Lung microvascular endothelial cell (primary cell): ENCODE data around the gene FUS. TPM values are rescaled to one million over a fixed set of nuclear protein-coding genes. Genes with fewer than 3 reads are reported as not detected.
"Not testable (repeated sequence)": the region's sequence is repeated elsewhere in the genome, so short reads cannot be mapped to it uniquely, and the experiment has no call there.

Experiments
- DNase-seq, 2 donors: peaks; one replicate each; pipeline versions ENCODE4 v3.0.0 to v3.0.0-alpha.2; 2010; ENCODE audit warnings: low read depth in 2 of 2
- total RNA-seq: library from RNA; depleted of rRNA; stranded (reverse); fragments of >200 nt; gene quantifications from 2 replicates; pipeline ENCODE4 v1.2.1, GENCODE V29; 2014

Gene FUS
- 26.8 and 29.6 TPM in 2 replicates for total RNA-seq

GRCh38 chr16:31179747-31180459 lies at the start of gene FUS:
Gene FUS (plus strand): TSS chr16:31180139. CDS start chr16:31180215, 76 bp downstream.
- peak; percentile 93 to 96 for DNase-seq

- DNase-seq: no peak
These were observed 49.5 kb upstream of the FUS start for GRCh38 chr16:31130336-31130891.

GRCh38 chr16:31130899-31131298 lies 49.0 kb upstream of the FUS start:
- DNase-seq: no peak

GRCh38 chr16:31131416-31131815 lies 48.5 kb upstream of the FUS start:
- no peak for DNase-seq

GRCh38 chr16:31131841-31132271 lies 48.1 kb upstream of the FUS start:
- no peak for DNase-seq

DNA sequence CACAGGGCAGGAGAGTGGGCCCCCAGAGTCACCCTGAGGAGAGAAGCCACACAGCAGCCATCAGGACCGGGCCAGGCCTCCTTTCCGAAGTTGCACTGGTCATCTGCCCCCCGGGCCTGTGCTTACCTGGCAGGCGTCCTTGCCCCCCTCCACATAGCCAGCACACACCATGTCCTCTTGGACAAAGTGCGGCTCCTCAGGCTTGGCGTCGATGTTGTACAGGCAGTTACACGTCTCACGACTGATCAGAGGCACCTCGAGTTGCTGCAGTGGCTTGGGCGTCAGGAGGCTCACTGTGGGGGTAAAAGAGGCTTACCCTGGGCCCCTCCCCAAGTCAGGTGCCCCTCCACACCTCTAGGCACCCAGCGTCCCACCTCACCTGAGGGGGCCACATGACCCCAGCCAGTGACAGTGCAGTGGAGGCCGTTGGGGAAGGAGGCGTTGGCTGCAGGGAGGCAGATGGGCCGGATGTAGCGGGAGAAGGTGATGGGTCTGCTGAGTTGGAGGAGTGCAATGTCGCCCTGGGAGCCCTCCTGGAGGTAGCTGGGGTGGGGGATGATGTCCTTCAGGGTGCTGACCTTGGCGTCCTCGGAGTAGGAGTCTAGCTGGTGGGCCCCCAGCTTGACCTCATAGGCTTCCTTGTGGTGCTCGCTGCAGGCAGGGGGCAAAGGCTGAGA lies 47.5 kb upstream of the FUS start:
- DNase-seq: no peak

- DNase-seq: no peak
These were observed 46.9 kb upstream of the FUS start for GRCh38 chr16:31133046-31133501.

GRCh38 chr16:31134091-31134571 lies 45.8 kb upstream of the FUS start:
- no peak for DNase-seq

- no peak for DNase-seq
These were observed 45.1 kb upstream of the FUS start for GRCh38 chr16:31134625-31135534.

DNA sequence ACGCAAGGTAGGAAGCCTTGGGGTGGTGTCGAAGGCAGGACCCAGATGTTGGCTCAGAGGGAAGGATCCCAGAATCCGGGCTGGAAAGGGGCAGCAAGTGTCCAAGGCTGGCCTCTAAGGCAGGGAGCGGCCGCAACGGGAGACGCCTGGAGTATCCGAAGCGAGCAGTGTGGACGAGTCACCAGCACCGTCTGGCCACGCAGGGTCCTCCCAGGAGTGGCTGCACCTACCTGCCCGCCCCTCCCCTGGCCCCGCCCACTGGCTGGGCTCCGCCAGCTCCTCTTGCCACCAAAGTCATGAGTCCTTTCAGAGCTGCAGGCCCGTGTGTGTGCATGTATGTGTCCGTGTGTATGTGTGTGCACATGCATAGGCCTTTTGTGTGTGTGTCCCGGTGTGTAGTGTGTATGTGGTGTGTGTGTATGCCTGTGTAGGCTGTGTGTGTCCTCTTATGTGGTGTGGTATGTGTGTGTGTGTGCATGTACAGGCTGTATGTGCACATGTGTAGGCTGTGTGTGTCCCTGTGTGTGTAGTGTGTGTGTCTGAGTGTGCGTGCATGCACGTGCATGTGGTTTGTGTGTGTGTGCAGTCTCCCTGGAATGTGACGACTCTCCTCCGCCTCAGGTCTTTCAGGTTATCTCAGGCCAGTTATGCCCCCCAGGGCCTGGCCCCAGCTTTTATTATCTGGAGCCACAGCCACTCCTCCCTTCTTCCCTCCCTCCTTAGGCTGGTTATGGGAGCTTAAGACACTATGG lies 44.2 kb upstream of the FUS start, which contains the start of gene PRSS8:
Gene PRSS8 (minus strand): TSS at position 193 of the 752 bp plus-strand sequence. CDS start 229 bp downstream, outside the sequence.
- DNase-seq: no peak

DNA sequence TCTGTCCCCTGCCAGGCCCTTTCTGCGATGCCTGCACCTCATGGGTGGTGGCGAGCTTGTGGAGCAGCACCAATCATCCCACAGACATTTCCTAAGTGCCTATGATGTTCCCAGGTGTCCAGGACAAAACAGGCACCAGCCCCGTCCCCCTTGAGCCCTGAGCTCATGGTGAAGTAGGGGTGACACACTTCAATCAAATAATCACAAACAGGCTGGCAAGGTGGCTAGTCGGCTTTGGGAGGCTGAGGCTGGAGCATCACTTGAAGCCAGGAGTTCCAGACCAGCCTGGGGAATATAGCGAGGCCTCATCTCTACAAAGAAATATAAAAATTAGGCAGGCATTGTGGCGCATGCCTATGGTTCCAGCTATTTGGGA lies 43.7 kb upstream of the FUS start:
- no peak for DNase-seq

DNA sequence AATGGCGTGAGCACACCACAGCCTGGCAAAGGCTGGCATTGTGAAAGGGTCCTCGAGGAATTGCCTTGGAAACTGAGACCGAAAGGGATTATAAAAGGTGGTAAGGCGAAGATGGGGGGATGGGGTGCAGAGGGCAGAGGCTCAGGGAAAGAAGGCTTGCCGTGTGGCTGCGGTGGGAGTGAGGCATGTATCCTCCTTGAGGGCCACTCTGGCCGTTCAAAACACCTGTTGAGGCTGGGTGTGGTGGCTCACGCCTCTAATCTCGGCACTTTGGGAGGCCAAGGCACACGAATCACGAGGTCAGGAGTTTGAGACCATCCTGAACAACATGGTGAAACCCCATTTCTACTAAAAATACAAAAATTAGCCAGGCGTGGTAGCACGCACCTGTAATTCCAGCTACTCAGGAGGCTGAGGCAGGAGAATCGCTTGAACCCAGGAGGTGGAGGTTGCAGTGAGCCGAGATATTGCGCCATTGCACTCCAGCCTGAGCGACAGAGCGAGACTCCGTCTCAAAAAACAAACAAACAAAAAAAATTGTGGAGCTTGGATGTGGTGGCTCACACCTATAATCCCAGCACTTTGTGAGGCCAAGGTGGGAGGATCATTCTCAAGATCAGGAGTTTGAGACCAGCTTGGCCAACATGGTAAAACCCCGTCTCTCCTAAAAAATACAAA lies 43.0 kb upstream of the FUS start:
- not testable (repeated sequence) for DNase-seq

DNA sequence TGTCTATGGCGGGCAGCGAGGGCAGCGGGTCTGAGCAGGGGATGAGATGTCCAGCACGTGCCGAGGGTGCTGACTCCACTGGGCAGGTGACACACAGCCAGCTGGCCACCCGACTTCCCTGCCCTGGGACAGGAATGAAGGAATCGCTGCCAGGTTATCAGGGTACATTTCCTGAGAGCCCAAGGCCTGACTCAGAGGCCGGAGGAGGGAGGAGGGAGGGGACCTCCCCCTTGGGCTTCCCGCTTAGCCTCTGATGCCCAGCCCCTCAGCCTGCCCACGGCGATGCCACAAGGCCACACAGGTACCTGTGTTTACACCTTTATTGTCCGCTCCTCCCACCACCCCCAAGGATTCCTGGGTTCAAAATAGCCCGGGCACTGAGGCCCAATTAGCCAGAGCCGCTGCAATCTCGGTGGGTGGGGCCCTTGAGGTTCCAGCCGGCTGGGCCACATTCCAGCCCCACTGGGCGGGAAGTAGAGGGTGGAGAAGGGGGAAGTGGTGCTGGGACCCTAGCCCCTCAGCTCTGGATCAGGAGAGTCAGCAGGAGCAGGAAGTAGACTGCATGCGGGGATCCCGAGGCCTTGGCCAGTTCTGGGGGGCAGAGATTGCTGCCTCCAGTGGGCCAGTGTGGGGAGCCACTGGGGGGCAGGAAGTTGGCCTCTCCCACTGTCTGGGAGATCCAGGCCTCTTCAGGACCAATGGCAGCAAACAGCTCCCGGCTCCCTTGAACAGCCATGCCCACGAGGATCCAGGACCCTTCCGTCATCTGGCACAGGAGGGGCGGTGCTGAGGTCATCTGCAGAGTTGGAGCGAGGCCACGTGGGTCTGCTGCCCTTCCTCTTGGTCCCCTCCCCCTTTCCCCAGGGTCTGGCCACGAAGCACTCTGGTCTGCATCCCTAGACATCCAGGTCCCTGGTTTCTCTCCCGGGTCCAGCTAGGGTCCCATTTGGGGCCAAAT lies 41.0 kb upstream of the FUS start:
- DNase-seq: peak in 1 of 2 donors; percentile 56

DNA sequence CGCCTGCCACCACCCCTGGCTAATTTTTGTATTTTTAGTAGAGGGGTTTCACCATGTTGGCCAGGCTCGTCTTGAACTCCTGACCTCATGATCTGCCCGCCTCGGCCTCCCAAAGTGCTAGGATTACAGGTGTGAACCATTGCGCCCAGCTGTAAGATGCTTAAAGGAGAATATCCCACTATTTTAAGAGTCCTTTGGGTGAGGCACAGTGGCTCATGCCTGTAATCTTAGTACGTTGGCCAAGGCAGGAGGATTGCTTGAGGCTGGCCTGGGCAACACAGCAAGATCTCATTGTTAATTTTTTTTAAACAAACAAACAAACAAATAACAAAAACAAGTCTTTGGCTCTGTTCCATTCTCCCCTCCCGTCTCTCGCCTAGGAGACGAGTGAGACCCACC lies 38.9 kb upstream of the FUS start:
- DNase-seq: not testable (repeated sequence)

DNA sequence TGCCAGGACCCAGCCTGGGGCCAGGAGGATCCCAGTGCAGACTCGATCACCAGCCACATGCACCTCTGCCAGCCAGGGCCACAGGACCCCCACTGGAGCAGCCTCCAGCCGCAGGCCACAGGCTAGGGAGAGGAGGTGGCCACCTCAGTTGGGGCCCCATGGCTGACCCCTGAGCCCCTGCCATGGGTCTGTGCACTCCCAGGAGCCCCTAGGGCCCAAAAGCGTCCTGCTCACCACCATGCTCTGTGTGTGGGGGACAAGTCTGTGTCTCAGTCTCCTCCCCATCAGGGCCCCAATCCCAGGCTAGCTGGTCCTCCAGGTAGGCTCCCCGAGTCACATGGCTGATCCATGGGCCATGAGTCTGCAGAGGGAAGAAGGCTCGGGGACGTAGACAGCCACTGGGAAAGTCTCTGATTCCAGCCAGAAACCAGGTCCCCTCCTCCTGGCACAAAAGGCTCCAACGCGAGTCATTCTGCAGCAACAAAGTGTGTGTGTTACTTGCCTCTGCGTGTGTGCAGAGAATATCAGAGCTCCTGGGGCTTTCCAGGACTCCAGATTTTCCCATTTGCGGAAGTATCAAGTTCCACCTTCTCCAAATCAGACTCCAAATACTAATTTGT lies 38.3 kb upstream of the FUS start:
- peak in 1 of 2 donors; percentile 79 for DNase-seq

GRCh38 chr16:31142109-31143010 lies 37.6 kb upstream of the FUS start:
- DNase-seq: peak; percentile 99

DNA sequence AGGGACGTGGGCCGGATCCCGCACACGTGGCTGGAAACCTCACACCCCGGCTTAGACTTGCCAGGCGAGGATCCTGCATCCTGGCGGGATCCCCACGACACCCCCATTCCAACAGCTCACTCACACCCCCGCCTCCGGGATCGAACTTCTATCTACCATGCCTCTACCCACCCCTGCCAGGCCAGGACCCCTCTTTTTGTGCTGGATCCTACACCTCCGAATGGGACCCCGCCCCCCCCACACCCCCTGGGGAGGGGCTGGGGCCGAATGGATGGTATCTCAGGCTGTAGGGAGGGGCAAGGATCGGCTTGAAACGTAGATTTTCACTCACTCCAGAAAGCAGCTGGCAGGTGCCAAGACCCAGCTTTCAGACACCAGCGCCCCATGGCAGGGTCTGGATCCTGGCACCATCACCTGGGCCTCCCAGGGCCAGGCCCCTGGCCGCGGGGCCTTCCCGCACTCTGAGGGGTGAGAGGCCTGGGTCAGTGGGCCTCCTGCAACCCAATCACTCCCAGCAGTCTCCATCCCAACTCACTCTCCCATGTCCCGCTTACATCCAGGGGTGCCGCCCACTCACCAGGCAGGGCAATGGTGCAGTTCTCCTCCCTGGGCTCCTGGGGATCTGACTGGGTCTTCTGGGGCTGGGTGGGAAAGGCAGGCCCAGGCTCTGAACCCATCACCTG lies 36.8 kb upstream of the FUS start:
- DNase-seq: no peak
